HG02943 (cell line): ENCODE data around the gene CYB561.

Source experiments
- ATAC-seq: cut with Tn5 transposase; IDR thresholded peaks from one replicate; pipeline ENCODE4 v1.9.1; 2021; ENCODE audit warnings: mild to moderate bottlenecking, low read depth, moderate library complexity; ENCODE audit not compliant: unreplicated experiment

Gene CYB561

DNA sequence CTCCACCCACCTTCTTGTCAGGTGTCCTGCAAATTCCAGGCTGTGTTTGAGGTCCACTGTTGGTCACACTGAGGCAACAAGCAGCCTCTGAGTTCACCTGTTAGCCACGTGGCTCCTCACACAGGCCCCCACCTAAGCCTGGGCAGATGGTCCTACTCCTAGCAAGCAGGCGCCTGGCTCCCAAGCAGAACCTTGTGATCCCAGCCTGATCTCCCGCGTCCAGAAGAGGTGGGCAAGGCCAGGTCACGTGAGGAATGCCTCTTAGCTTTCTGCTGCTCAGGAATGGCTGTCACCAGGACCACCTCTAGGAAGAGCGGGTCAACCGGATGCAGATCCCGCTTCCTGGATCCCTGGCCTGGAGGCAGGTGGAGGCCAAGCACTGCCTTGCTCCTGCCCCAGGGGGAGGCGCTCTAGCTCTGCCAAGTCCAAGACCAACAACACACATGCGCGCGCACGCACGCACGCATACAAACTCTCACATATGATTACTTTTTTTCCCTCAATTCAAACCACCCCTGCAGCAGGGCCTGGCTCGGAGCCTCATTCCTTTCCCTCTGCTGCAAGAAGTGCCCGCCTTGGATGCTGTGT is 9.5 kb downstream of the CYB561 start:
- no peak for ATAC-seq

DNA sequence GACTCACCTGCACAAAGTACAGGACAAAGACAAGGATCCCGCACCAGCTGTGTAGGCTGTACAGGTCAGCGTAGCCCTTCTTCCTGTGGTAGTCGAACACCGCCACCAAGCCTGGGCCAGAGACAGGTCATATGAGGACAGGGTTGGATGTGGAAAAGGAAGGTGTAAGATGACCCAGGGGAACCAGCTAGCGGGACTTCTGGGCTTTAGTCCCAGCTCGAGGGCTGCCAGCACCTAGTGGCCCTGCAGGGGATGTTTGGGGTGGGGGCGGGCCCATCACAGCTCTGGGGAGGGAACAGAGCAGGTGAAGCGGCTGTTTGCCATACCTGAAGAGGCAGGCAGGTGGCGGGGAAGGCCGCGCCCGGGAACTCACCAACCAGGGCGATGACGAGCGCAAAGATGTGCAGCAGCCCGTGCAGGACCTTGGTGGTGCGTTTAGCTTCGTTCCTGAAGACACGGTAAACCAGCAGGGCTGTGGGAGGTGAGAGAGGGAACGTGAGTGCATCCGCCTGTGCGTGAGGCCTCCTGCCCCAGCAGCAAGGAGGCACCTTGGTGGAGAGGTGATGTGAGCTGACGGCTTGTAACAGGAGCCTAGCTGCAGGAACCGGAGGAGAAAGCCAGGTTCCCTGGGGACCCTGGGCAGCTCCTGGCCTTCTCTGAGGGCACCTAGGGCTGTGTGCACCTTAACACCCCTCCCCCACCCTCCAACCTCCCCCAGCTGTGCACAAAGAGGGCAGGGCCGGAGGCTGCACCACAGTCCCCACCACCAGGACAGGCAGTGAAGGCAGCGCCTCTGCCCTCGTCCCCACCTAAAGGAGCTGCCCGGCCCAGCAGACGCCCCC is 10.2 kb downstream of the CYB561 start:
- ATAC-seq = no peak

DNA sequence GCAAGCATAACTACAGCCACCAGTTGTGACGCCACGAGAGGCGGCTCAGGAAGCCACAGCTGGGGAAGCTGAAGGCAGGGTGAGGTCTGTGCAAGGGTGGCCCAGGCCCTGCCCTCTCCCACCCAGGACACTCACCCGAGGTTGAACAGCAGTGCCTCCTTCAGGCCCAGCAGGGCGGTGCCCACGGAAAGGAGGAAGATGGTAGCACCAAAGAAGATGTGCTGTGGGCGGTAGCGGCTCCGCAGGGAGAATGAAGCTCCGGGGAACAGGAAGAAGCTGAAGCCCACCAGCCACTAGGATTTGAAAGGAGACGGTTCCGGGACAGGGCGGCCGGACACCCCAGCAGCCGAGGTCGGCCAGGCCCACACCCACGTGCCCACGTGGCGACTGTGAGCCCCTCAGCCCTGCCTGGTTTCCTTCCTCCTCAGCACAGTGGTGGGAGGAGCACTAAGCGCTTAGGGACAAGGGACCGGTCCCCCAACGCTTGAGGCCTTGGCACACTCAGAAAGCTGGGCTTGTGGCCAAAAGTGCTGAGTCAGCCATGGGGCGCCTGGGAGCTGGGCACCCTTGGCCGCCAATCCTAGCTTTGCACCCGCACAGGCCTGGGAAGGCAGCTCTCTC is 11.0 kb downstream of the CYB561 start:
- ATAC-seq = no peak

DNA sequence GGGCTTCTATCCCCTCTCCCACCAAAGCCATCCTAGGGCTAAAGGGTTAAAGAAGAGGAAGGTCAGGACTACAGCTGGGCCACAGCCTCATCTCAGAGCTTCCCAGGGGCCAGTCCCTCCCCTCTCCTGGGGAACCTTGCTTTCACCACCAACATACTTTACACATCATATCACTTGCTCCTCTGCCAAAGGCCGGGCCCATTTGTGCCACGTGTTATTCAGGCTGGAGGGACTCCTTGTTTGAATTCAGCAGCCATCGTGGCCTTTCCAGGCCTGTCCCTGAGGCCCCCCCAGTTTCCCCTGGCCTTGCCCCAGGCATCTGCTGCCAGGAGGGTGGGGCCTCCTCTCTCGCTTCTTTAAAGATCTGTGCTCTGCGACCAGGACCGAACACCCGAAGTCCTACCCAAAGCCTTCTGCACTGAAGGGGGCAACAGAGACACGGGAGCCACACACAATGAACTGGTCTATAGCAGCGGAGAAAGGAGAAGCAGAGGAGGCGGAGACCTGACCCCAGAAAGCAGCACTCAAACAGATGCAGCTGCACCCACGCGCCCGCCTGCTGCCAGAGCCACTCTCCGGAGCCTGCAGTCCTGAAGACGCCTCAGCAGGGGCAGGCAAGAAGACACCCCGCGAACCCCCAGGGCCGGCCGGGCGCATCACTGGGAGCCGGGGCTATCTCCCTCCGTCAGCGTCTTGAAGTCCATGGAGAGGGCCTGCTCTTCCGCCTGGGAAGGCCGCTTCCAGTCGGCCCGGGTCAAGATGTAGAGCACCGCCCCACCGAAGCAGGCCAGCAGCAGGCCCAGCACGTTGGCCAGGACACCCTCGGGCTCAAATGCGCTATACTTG is 12.1 kb downstream of the CYB561 start:
- ATAC-seq = no peak

DNA sequence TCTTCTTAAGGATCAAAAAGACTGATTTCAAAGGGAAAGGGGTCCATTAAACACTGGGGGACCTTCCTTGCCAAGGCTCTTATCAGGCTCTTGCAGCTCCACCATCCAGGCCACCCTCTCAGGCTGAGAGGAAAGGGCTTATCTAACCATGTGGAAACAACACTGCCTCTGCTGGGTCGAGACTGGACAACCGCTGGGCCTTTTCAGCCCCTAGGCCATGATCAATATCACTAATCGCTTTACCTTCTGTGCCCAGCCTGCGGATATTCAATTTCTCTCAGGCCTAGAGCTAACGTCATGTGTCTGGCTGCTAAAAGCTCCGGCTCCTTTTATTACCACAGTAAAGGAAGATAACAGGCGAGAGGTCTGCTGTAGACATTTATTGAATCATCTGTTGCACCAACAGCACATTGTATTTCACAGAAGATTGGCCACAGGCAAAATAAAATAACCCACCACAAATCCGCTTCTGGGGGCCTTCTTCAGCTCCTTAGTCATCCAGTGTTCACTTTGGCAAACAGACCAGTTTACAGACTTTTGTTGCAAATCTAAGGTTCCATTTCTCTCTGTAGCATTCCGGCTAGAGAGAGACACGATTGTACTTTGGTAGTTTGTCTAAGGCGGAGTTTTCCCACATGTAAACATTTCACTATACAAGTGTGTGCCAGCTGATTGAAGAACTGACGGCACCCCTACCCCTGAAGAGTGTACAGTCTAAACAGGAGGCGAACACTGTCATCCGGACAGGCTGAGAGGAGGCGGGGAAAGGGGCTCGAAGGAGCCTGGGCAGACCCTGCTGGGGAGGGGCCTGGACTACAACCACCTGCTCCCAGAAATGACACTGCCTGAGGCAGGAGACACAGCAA is 13.9 kb downstream of the CYB561 start:
- no peak for ATAC-seq

DNA sequence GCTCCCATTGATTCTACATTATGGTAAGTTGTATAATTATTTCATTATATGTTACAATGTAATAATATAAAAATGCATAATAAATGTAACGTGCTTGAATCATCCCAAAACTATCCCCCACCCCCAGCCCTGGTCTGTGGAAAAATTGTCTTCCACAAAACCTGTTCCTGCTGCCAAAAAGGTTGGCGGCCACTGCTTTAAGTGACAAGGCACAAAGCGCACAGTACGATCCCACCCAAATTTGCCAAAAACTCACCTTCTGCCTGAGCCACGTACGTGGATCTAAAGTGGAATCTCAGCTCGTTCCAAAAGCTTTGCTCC is 14.5 kb downstream of the CYB561 start:
- ATAC-seq = no peak

DNA sequence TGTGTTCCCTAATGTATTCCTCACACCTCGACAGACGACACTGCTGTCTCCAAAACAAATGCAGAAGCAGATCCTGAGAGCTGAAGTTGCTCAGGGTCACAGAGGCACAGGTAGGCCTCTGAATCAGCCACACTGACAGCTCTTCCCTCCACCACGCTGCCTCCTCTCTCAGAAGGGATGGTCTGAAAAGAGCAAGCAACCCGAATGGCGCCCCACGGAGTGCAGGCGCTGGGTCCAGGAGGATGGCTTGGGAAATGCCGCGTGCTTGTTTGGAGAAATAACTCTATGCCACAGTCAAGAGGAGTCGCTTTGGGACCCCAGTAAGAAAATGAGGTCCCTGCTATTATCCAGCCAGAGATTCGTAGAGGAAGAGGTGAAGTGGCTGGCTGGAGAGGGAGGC is 15.9 kb downstream of the CYB561 start:
- no peak for ATAC-seq

DNA sequence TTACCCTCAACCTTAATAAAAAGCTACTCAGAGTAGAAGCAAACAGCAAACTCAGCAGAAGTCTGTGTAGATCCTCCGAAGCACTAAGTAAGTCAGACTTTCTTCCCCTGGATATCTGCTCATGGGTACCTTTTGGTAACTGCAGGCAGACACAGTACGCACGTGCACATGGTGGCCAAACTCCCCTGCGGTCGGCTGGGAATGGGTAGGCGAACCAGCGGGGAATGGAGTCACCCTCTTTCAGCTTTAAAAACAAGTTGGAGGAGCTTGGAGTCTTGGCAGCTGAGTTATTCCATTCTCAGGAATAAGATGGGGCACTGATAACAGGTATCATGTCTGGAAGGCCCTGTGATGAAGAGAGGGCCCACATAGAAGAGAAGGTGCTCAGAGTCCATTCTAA is 16.3 kb downstream of the CYB561 start:
- no peak for ATAC-seq

DNA sequence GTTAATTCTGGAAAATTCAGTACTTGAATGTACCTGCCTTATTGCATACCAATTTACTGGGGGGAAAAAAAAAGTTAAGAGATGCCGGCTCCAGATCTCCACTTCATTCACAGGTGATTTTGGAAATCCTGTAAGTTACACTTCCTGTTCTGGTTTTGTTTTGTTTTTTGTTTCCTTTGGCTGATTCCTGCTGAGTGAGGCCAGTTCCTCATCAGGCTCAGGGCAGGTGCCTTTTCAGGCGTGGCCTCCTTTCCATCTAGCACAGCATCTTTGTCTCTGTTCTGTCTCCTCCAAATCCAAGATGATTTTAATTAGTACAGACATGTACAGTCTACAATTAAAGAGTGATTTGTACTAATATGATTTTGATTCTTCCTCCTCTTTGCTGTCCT is 19.2 kb downstream of the CYB561 start:
- no peak for ATAC-seq

DNA sequence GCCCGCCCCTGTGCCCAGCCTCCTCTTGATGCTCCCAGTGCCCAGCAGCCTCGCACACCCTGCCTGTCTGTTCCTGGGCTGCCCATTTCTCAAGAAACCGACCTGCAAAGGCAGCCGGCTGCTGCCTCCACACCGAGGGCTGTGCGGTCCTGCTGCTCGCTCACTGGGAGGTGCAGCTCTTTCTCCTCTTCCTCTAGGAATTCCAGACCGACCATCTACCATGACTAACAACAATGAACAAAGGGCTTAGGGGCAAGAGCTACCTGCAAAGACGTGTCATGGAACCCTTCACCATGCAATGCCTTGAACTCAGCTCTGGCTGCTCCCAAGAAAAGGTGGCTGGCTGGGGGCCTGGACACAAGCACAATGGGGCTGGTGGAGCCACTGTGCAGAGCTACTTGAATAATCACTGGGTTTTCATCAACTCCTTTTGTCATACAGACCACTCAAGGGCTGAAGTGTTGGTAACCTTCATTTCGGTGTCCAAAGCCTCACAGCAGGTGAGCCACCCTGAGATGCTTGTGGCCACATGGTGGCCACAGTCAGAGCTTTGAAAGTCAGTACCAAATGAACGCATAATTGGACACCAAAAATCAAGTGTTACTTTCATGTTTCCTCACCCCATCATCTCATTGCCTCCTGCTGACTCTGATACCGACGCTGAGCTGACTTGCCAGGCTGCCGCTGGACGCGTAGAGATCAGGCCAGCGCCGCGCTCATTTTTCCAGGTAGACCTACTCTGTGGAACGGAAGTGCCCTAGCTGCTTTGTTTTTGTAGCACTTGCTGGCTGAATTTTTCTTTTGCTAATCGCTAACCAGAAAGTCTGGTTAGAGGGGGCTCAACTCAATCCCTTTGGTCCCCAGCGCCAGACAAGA is 19.8 kb downstream of the CYB561 start:
- no peak for ATAC-seq

DNA sequence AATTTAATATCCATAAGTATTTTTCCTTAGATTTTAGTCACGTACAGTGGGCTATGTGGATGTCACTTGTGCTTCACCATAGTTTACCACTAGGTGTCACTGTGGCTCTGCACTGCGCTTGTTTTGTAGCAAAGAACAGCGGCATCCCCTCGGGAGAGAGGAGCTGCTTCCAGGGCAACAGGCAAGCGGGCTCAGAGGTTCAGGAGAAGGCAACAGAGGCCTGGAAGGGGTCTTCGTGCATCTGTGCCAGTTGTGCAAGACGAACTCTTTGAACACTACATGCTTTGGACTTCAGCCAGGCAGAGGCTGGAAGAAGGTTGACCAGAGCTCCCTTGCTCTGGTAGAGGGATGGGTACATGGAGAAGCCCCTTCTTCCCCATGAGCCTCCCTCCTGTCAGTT is 20.6 kb downstream of the CYB561 start:
- no peak for ATAC-seq

DNA sequence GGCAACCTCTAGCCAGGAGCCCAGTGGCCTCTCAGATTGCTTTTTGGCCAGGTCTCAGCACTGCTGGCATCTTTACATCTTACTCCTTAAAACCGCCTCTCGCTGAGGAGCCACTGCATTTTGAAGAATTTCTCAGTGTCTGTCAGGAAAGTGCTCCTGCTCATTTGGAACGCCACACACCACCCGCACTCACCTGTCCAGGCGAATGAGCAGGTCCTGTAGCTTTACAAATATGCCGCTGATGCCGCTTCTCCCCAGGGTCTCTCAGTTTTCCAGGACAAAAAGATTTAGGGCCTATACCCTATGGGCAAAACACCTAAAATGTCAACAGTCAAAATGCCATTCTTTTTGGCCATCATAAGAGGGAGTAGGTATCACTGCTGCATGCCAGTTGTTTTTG is 22.1 kb downstream of the CYB561 start:
- no peak for ATAC-seq

DNA sequence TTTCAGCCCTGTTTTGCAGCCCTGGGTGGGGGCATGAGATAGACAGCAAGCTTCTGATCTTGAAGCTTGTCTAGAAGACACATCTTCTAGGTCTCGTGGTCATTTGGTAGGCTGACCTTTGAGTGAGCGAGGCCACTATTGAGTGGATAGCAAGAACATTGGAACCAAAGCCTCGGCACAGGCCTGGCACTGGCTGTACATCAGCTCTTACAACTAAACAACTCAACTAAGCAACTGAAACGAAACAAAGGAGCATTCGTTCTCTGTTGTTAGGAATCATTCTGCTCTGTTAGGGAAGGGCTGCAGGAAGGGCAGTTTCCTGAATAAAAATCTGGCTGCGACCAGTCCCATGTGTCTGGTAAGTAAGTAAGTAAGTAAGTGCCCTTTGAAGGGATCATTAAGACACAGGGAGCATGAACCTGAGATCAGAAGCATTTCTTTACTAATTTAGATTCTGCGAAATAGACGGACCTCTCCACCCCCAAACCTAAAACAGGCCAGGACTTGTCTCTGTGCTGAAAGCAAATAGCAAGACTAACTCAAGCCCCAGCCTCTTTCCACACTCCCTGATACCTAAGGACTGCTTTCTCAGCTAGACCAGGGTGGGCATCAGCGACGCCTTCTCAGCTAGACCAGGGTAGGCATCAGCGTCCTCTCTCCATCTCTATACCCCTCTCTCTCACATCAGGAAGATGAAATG is 22.7 kb downstream of the CYB561 start:
- ATAC-seq = no peak

DNA sequence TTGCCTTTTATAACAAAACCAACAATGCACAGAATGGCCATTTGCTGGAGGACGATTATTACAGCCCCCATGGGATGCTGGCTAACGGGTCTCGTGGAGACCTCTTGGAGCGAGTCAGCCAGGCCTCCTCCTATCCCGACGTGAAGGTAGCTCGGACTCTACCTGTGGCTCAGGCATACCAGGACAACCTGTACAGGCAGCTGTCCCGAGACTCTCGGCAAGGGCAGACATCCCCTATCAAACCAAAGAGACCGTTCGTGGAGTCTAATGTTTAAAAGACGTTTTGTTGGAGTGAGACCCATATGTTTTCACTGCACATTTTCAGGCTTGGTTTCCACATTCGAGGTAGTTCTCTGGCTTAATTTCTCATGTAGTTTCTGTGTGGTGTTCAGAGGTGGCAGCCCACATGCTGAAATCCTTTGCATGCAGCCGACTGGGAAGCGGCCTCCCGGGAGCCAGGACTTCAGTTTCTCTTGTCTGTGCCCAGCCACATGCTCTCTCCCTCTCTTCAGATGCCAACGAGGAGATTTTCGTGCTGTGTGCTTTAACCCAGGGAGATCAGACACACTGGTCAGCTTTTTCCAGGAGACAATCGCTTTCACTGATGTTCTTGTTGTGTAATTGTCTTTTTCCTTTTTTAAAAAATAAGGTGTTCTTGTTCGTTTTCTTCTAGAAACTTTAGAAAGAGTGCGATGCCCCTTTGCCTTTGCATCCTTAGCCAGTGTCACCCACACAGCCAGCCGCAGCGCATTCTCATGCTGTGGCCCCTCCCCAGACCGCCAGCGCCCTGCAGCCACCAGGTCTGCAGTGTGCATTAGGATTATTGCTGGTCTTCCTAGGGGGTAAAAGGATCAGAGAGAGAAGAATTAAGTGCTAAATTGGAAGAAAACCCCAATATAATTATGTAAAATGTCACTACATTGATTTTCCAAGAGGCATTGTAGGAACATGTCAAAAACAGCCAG is 24.1 kb downstream of the CYB561 start:
- ATAC-seq = no peak

DNA sequence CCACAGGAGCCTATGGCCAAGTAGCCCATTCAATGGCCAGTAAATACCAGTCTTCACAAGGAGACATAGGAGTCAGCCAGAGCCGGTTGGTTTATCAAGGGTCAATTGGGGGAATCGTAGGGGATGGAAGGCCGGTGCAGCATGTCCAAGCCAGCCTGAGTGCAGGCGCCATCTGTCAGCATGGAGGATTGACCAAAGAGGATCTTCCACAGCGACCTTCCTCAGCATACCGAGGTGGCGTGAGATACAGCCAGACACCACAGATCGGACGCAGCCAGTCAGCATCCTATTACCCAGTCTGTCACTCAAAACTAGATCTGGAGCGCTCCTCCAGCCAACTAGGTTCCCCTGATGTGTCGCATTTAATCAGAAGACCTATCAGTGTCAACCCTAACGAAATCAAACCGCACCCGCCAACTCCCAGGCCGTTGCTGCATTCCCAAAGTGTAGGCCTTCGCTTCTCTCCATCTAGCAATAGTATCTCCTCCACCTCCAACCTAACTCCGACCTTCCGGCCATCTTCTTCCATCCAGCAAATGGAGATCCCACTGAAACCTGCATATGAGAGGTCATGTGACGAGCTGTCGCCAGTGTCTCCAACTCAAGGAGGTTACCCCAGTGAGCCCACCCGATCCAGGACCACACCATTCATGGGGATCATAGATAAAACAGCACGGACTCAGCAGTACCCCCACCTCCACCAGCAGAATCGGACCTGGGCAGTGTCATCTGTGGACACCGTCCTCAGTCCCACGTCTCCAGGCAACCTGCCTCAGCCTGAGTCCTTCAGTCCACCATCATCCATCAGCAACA is 25.0 kb downstream of the CYB561 start:
- no peak for ATAC-seq

DNA sequence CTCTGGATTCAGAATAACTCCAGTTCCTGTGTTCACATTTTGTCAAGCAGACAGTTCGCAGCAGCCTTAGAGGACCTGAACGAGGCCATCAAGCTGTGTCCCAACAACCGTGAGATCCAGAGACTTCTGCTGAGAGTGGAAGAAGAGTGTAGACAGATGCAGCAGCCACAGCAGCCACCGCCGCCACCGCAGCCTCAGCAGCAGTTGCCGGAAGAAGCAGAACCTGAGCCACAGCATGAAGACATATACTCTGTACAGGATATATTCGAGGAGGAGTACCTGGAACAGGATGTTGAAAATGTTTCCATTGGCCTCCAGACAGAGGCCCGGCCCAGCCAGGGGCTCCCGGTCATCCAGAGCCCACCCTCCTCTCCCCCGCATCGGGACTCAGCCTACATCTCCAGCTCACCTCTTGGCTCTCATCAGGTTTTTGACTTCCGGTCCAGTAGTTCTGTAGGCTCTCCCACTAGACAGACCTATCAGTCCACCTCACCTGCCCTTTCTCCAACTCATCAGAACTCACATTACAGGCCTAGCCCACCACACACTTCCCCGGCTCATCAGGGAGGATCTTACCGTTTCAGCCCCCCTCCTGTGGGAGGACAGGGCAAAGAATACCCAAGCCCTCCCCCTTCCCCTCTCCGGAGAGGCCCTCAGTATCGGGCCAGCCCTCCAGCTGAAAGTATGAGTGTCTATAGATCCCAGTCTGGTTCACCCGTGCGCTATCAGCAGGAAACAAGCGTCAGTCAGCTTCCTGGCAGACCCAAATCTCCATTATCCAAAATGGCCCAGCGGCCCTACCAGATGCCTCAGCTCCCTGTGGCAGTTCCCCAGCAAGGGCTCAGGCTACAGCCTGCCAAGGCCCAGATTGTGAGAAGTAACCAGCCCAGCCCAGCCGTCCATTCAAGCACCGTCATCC is 25.9 kb downstream of the CYB561 start:
- no peak for ATAC-seq
